HCT116 (cell line): ENCODE measurements around the gene CENATAC. TPM values are rescaled to one million over a fixed set of nuclear protein-coding genes. Genes with fewer than 3 reads are reported as not detected.
A peak's percentile ranks its signal among the peaks of the same experiment; 100 is the strongest.

ENCODE experiments used
- ATAC-seq: fragments of 200-7000 bp; cut with Tn5 transposase; 2 replicates; pipeline ENCODE4 v1.9.1; 2020; ENCODE audit warnings: mild to moderate bottlenecking, moderate library complexity
- BruUV-seq: library from RNA; stranded (reverse); fragments of 400-500 nt; replicated peaks from 2 replicates; lab custom pipeline; 2021; lab: Mats Ljungman, UMichigan
- CTCF ChIA-PET: fragments of 300-600 bp; sonication (Branson Sonifier 250); formaldehyde crosslinking; loops from one replicate; lab custom pipeline; 2021; ENCODE audit warnings: antibody characterized with exemption; lab: Charles Lee
- POLR2A ChIA-PET: fragments of 300-600, 350-600 bp; sonication (Branson Sonifier 250); formaldehyde crosslinking; loops from one replicate; lab custom pipeline; 2021; ENCODE audit warnings: antibody characterized with exemption; lab: Charles Lee
- RAD21 ChIA-PET, 2 experiments: fragments of 300-600 bp; sonication (Branson Sonifier 250); formaldehyde crosslinking; loops; one replicate each; lab custom pipeline; 2023; ENCODE audit warnings: low total read pairs in 2 of 2; ENCODE audit not compliant: uncharacterized antibody in 2 of 2, unreplicated experiment in 2 of 2, low non-redundant PET in 1 of 2; lab: Charles Lee
- DNase-seq: peaks from one replicate; pipeline ENCODE4 v3.0.0-alpha.2; 2010; ENCODE audit warnings: low read depth, low spot score
- H2AFZ ChIP-seq: fragments of 200-600 bp; shearing (Covaris generic), sonication (generic); 2 replicates; pipeline ENCODE4 v1.6.1; 2017; ENCODE audit warnings: low read depth, mixed run types, mixed read lengths, antibody characterized with exemption, low read length; ENCODE audit not compliant: poor library complexity, severe bottlenecking
- H3K27ac ChIP-seq: 2 replicates; pipeline ENCODE4 v1.5.1; 2012; ENCODE audit warnings: low read depth, low read length
- H3K27me3 ChIP-seq: fragments of 200-600 bp; sonication (generic); 2 replicates; pipeline ENCODE4 v1.6.1; 2016; ENCODE audit warnings: mixed run types, low read length, mixed read lengths; ENCODE audit not compliant: insufficient read depth
- H3K36me3 ChIP-seq, 2 experiments: fragments of 200-500 bp in 1 of 2; fragments of 200-600 bp in 1 of 2; sonication (Bioruptor generic) in 1 of 2; sonication (generic) in 1 of 2; 2 replicates each; pipeline versions ENCODE4 v1.5.1 to v1.6.1; 2014 to 2016; ENCODE audit warnings: low read length in 2 of 2, inconsistent platforms in 1 of 2, mixed read lengths in 1 of 2, mixed run types in 1 of 2; ENCODE audit not compliant: insufficient read depth in 2 of 2, control insufficient read depth in 1 of 2
- H3K4me1 ChIP-seq, 2 experiments: fragments of 200-600 bp in 1 of 2; sonication (generic) in 1 of 2; 2 replicates each; pipeline versions ENCODE4 v1.5.1 to v1.6.1; 2012 to 2017; ENCODE audit warnings: low read length in 2 of 2, inconsistent platforms in 1 of 2, mild to moderate bottlenecking in 1 of 2, mixed read lengths in 1 of 2, mixed run types in 1 of 2, moderate library complexity in 1 of 2; ENCODE audit not compliant: insufficient read depth in 2 of 2, control insufficient read depth in 1 of 2
- H3K4me2 ChIP-seq: fragments of 200-600 bp; sonication (generic); 2 replicates; pipeline ENCODE4 v1.6.1; 2017; ENCODE audit warnings: mixed run types, low read length, mixed read lengths
- H3K4me3 ChIP-seq, 2 experiments: fragments of 200-600 bp in 1 of 2; sonication (generic) in 1 of 2; replicated peaks in 1 of 2; 2 replicates each; pipeline ENCODE4 v1.5.1; 2011 to 2016; ENCODE audit warnings: low read length in 2 of 2, control low read depth in 1 of 2, low read depth in 1 of 2, mild to moderate bottlenecking in 1 of 2, mixed read lengths in 1 of 2, mixed run types in 1 of 2
- H3K79me2 ChIP-seq: fragments of 200-600 bp; sonication (generic); 2 replicates; pipeline ENCODE4 v1.6.1; 2017; ENCODE audit warnings: mild to moderate bottlenecking, mixed run types, low read length, moderate library complexity, mixed read lengths; ENCODE audit not compliant: insufficient read depth
- H3K9ac ChIP-seq: fragments of 200-600 bp; sonication (generic); 2 replicates; pipeline ENCODE4 v1.6.1; 2016; ENCODE audit warnings: low read length, mixed read lengths
- H3K9me2 ChIP-seq: fragments of 200-600 bp; sonication (generic), shearing (Covaris generic); 2 replicates; pipeline ENCODE4 v1.6.1; 2017; ENCODE audit warnings: mixed run types, mild to moderate bottlenecking, moderate library complexity; ENCODE audit not compliant: insufficient read depth
- H3K9me3 ChIP-seq, 2 experiments: fragments of 200-500 bp in 1 of 2; fragments of 200-600 bp in 1 of 2; sonication (Bioruptor generic) in 1 of 2; sonication (generic) in 1 of 2; 2 replicates each; pipeline ENCODE4 v1.6.1; 2014 to 2017; ENCODE audit warnings: low read length in 2 of 2, mixed read lengths in 2 of 2, inconsistent platforms in 1 of 2, low read depth in 1 of 2, mild to moderate bottlenecking in 1 of 2, mixed run types in 1 of 2, moderate library complexity in 1 of 2; ENCODE audit not compliant: control insufficient read depth in 1 of 2, insufficient read depth in 1 of 2
- H4K20me1 ChIP-seq: fragments of 200-600 bp; sonication (generic), shearing (Covaris generic); 2 replicates; pipeline ENCODE4 v1.6.1; 2017; ENCODE audit warnings: mixed run types, mild to moderate bottlenecking, moderate library complexity; ENCODE audit not compliant: insufficient read depth
- POLR2AphosphoS5 ChIP-seq: IDR thresholded peaks from 2 replicates; pipeline ENCODE4 v1.6.1; 2011; ENCODE audit warnings: mild to moderate bottlenecking, low read depth, low read length, moderate library complexity
- TCF7L2 ChIP-seq: IDR thresholded peaks from 2 replicates; pipeline ENCODE4 v1.7.0; 2011; ENCODE audit warnings: borderline replicate concordance, inconsistent platforms; ENCODE audit not compliant: insufficient read depth, insufficient read length; ENCODE audit errors: extremely low read depth
- ZNF274 ChIP-seq: fragments of 200-500 bp; sonication (Bioruptor generic); IDR thresholded peaks from 2 replicates; pipeline ENCODE4 v1.6.1; 2014; ENCODE audit warnings: mild to moderate bottlenecking, low read depth, low read length, inconsistent platforms
- intact Hi-C: fragments of 100-400 bp; cut with micrococcal nuclease; formaldehyde crosslinking; loops from 2 replicates; pipeline ENCODE4 v1.10.0; 2022
- total RNA-seq: library from RNA; stranded (reverse); gene quantifications from one replicate; pipeline ENCODE4 v1.2.1, GENCODE V29; 2021; ENCODE audit not compliant: unreplicated experiment
- TF ChIP-seq, protein P1 (sequence below), 3 experiments: fragments of 200-600 bp in 1 of 3; sonication (generic) in 1 of 3; IDR thresholded peaks in 2 of 3; conservative IDR thresholded peaks in 1 of 3; 2 replicates each; pipeline ENCODE4 v1.5.1; 2012 to 2017; ENCODE audit warnings: low read depth in 2 of 3, low read length in 2 of 3, antibody characterized with exemption in 1 of 3, borderline replicate concordance in 1 of 3, control low read depth in 1 of 3, mild to moderate bottlenecking in 1 of 3, mixed read lengths in 1 of 3, mixed run types in 1 of 3, moderate library complexity in 1 of 3; ENCODE audit not compliant: insufficient read depth in 1 of 3
- TF ChIP-seq, protein P2 (sequence below): IDR thresholded peaks from 2 replicates; pipeline ENCODE4 v1.6.1; 2012

Gene CENATAC
- total RNA-seq, 1 experiment from 2014 or later: 28.9 TPM

DNA sequence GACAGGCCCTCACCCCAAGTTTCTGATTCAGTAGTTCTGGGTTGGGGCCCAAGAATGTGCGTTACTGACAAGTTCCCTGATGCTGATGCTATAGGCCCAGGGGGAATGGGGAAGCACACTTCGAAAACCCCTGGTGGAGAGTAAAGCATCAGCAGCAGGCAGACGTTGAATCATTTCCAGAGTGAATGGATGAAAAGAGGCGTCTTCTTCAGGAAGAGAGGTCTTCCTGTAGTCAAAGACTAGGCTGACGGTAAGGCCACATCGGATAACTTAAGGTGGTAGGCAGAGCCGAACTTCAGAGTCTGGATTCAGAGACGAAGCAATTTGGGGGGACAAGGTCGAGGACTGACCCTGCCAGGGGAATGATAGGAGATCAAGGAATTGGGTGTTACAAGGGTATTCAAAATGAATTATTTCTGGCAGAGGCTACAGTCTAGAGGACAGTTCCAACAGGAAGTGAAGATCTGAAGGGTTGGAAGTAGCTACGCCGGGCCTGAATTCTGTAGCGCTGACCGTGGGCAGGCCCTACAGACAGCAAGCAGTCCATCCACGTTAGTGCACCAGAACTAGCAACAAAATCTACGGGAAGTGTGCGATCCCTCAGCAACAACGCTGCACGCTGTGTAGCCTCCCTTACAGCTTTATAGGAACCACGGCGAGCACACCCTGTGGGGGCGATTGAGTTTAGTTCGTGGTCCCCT, 862 bp upstream of the CENATAC start:
- Histone ChIP-seq H3K9me3 (no peaks in the 10 kb centered on the region), H3K9me2 (no peaks in the 10 kb centered on the region), H3K27ac (peak overlapping the region; percentile 96), H3K4me2 (peak overlapping the region; percentile 97), H4K20me1 (no peaks in the 10 kb centered on the region), H3K27me3 (no peaks in the 10 kb centered on the region), H2AFZ (no peak overlapping the region), H3K79me2 (peaks cover 61% of the 10 kb centered on the region), H3K4me1 (peaks cover 15 to 46% of the 10 kb centered on the region in 2 experiments), H3K4me3 (peak overlapping the region; percentile 90), H3K9ac (peak overlapping the region; percentile 90), H3K36me3 (peaks cover 7 to 22% of the 10 kb centered on the region in 2 experiments; a peak in 3 of 4 replicates)
- ChIA-PET RAD21 (interaction anchor here in 1 of 2 experiments (0.5 kb wide), 1 partner anchor 8 kb away, joined by 3 read pairs; no protein-coding TSS in a partner anchor), POLR2A (no interaction called here), CTCF (interaction anchor here (0.6 to 1.0 kb wide), 2 partner anchors 41 to 88 kb away, joined by 3 read pairs; partner anchors contain the start of gene UPK2)
- DNase-seq: no peak
- TSS peak; percentile 69 for BruUV-seq
- intact Hi-C loops: no loop called here
- TF ChIP-seq ZNF274: no peak
- TF ChIP-seq, protein P1, sequence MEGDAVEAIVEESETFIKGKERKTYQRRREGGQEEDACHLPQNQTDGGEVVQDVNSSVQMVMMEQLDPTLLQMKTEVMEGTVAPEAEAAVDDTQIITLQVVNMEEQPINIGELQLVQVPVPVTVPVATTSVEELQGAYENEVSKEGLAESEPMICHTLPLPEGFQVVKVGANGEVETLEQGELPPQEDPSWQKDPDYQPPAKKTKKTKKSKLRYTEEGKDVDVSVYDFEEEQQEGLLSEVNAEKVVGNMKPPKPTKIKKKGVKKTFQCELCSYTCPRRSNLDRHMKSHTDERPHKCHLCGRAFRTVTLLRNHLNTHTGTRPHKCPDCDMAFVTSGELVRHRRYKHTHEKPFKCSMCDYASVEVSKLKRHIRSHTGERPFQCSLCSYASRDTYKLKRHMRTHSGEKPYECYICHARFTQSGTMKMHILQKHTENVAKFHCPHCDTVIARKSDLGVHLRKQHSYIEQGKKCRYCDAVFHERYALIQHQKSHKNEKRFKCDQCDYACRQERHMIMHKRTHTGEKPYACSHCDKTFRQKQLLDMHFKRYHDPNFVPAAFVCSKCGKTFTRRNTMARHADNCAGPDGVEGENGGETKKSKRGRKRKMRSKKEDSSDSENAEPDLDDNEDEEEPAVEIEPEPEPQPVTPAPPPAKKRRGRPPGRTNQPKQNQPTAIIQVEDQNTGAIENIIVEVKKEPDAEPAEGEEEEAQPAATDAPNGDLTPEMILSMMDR (IDR thresholded peaks at IDR 0.05 in 2 of 3, conservative IDR thresholded peaks at IDR 0.05 in 1 of 3; ENCODE audit: borderline replicate concordance in 1 of 3, insufficient read depth in 1 of 3, low read depth in 2 of 3, low read length in 2 of 3): peak in 2 of 3 experiments; percentile 49 to 52; a peak in 4 of 6 replicates
- peak; percentile 15 for ATAC-seq

DNA sequence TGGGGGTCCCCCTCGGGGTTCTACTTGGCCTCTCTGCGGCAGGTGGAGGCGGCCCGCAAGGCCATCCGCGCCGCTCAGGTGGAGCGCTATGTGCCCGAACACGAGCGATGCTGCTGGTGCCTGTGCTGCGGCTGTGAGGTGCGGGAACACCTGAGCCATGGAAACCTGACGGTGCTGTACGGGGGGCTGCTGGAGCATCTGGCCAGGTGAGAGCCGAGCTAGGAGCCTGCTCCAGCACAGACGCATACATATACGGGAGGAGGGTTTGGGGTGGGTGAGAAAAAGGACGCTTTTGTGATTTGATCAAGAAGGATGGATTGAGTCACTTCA, 415 bp downstream of the CENATAC start:
- ATAC-seq (peak; percentile 42), DNase-seq (no peak)
- Histone ChIP-seq H3K36me3 (peaks cover 13 to 27% of the 10 kb centered on the region in 2 experiments), H3K9me2 (no peaks in the 10 kb centered on the region), H3K9ac (peak overlapping the region; percentile 90), H3K4me1 (peaks cover 15 to 46% of the 10 kb centered on the region in 2 experiments), H3K27me3 (no peaks in the 10 kb centered on the region), H3K4me2 (peak overlapping the region; percentile 97), H3K4me3 (peak overlapping the region; percentile 90), H3K9me3 (no peaks in the 10 kb centered on the region), H3K27ac (peak overlapping the region; percentile 96), H2AFZ (no peak overlapping the region), H4K20me1 (no peaks in the 10 kb centered on the region), H3K79me2 (peaks cover 74% of the 10 kb centered on the region)
- CTCF ChIA-PET: no interaction called here
- intact Hi-C loops: no loop called here
- TF ChIP-seq POLR2AphosphoS5 (no peak), TCF7L2 (no peak)
- TF ChIP-seq, protein P2, sequence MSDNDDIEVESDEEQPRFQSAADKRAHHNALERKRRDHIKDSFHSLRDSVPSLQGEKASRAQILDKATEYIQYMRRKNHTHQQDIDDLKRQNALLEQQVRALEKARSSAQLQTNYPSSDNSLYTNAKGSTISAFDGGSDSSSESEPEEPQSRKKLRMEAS: no peak
- RAD21 ChIA-PET: no interaction called here
- TSS peak; percentile 56 for BruUV-seq
- POLR2A ChIA-PET: interaction anchor here (0.6 kb wide), 1 partner anchor 326 kb away, joined by 5 read pairs; no protein-coding TSS in a partner anchor
